HEK293 (cell line): ENCODE measurements around the gene CD40.

Experiments
- CTCF ChIA-PET: fragments of 350-600 bp; formaldehyde crosslinking; extraction: SDS; loops from one replicate; lab custom pipeline; 2021; ENCODE audit warnings: antibody characterized with exemption; lab: Yijun Ruan, JAX
- POLR2A ChIA-PET: fragments of 300-600 bp; formaldehyde crosslinking; extraction: SDS; loops from one replicate; lab custom pipeline; 2020; ENCODE audit warnings: antibody characterized with exemption, inconsistent platforms; lab: Yijun Ruan, JAX
- H3K27ac ChIP-seq: fragments of 200-500 bp; sonication (Bioruptor generic); 2 replicates; pipeline ENCODE4 v1.5.1; 2014; ENCODE audit warnings: low read depth, low read length, control low read depth, inconsistent platforms; ENCODE audit errors: extremely low read depth
- H3K36me3 ChIP-seq, 2 experiments: fragments of 200-500 bp in 1 of 2; sonication (Bioruptor generic) in 1 of 2; 1 replicate in 1 of 2; 2 replicates in 1 of 2; pipeline ENCODE4 v1.5.1; 2014 to 2017; ENCODE audit warnings: inconsistent platforms in 2 of 2, low read length in 2 of 2; ENCODE audit not compliant: control insufficient read depth in 2 of 2, insufficient read depth in 1 of 2
- H3K4me1 ChIP-seq: fragments of 200-500 bp; sonication (Bioruptor generic); 2 replicates; pipeline ENCODE4 v1.5.1; 2014; ENCODE audit warnings: mild to moderate bottlenecking, low read length, inconsistent platforms; ENCODE audit not compliant: control insufficient read depth, insufficient read depth
- H3K4me3 ChIP-seq: 2 replicates; pipeline ENCODE4 v1.5.1; 2011; ENCODE audit warnings: low read depth, mild to moderate bottlenecking, control low read depth, low read length, moderate library complexity
- H3K9me3 ChIP-seq: fragments of 200-500 bp; sonication (Bioruptor generic); 2 replicates; pipeline ENCODE4 v1.5.1; 2014; ENCODE audit warnings: low read depth, low read length, inconsistent platforms; ENCODE audit not compliant: control insufficient read depth, insufficient read depth
- BCL11A ChIP-seq: fragments of 450-650 bp; formaldehyde crosslinking; IDR thresholded peaks from 2 replicates; pipeline ENCODE4 v1.5.1; 2016; ENCODE audit warnings: low read depth, missing biosample characterization, missing genetic modification characterization
- GLIS1 ChIP-seq: fragments of 450-650 bp; formaldehyde crosslinking; IDR thresholded peaks from 2 replicates; pipeline ENCODE4 v1.5.1; 2016; ENCODE audit warnings: missing biosample characterization, missing genetic modification characterization
- HOXA7 ChIP-seq: sonication (generic); formaldehyde crosslinking; IDR thresholded peaks from 2 replicates; pipeline ENCODE4 v1.8.1; 2022; ENCODE audit warnings: missing genetic modification reagents, borderline replicate concordance
- KLF7 ChIP-seq: fragments of 450-650 bp; formaldehyde crosslinking; IDR thresholded peaks from 2 replicates; pipeline ENCODE4 v1.5.1; 2016; ENCODE audit warnings: missing biosample characterization, missing genetic modification characterization, borderline replicate concordance
- ZBTB17 ChIP-seq: fragments of 450-650 bp; formaldehyde crosslinking; IDR thresholded peaks from 2 replicates; pipeline ENCODE4 v1.5.1; 2016; ENCODE audit warnings: missing biosample characterization, missing genetic modification characterization
- ZFP69B ChIP-seq: fragments of 450-650 bp; formaldehyde crosslinking; IDR thresholded peaks from 2 replicates; pipeline ENCODE4 v1.5.1; 2016; ENCODE audit warnings: missing biosample characterization, missing genetic modification characterization
- ZIC2 ChIP-seq: fragments of 450-650 bp; formaldehyde crosslinking; IDR thresholded peaks from 2 replicates; pipeline ENCODE4 v1.5.1; 2016; ENCODE audit warnings: missing biosample characterization, missing genetic modification characterization
- ZNF18 ChIP-seq: fragments of 450-650 bp; formaldehyde crosslinking; IDR thresholded peaks from 2 replicates; pipeline ENCODE4 v1.5.1; 2016; ENCODE audit warnings: missing biosample characterization, missing genetic modification characterization
- ZNF19 ChIP-seq: fragments of 450-650 bp; formaldehyde crosslinking; IDR thresholded peaks from 2 replicates; pipeline ENCODE4; 2016; ENCODE audit warnings: missing biosample characterization, missing genetic modification characterization, low read depth
- ZNF211 ChIP-seq: fragments of 450-650 bp; formaldehyde crosslinking; IDR thresholded peaks from 2 replicates; pipeline ENCODE4 v1.5.1; 2016; ENCODE audit warnings: low read depth, missing biosample characterization, missing genetic modification characterization
- ZNF223 ChIP-seq: fragments of 450-650 bp; formaldehyde crosslinking; IDR thresholded peaks from 2 replicates; pipeline ENCODE4 v1.5.1; 2016; ENCODE audit warnings: missing biosample characterization, missing genetic modification characterization
- ZNF26 ChIP-seq: fragments of 450-650 bp; formaldehyde crosslinking; IDR thresholded peaks from 2 replicates; pipeline ENCODE4 v1.5.1; 2016; ENCODE audit warnings: missing biosample characterization, missing genetic modification characterization
- ZNF302 ChIP-seq: fragments of 450-650 bp; formaldehyde crosslinking; IDR thresholded peaks from 2 replicates; pipeline ENCODE4 v1.5.1; 2016; ENCODE audit warnings: missing biosample characterization, missing genetic modification characterization, low read depth
- ZNF391 ChIP-seq: fragments of 450-650 bp; formaldehyde crosslinking; IDR thresholded peaks from 2 replicates; pipeline ENCODE4 v1.5.1; 2016; ENCODE audit warnings: low read depth, missing biosample characterization, missing genetic modification characterization, borderline replicate concordance
- ZNF660 ChIP-seq: fragments of 450-650 bp; IDR thresholded peaks from 2 replicates; pipeline ENCODE4 v1.5.1; 2018; ENCODE audit warnings: missing biosample characterization, mild to moderate bottlenecking, missing genetic modification characterization
- ZNF747 ChIP-seq: fragments of 450-650 bp; formaldehyde crosslinking; IDR thresholded peaks from 2 replicates; pipeline ENCODE4 v1.5.1; 2016; ENCODE audit warnings: missing biosample characterization, missing genetic modification characterization
- ZSCAN23 ChIP-seq: fragments of 450-650 bp; formaldehyde crosslinking; IDR thresholded peaks from 2 replicates; pipeline ENCODE4 v1.5.1; 2016; ENCODE audit warnings: missing biosample characterization, missing genetic modification characterization
- TF ChIP-seq, protein P1 (sequence below): fragments of 450-650 bp; formaldehyde crosslinking; IDR thresholded peaks from 2 replicates; pipeline ENCODE4 v1.5.1; 2016; ENCODE audit warnings: missing biosample characterization, missing genetic modification characterization
- TF ChIP-seq, protein P2 (sequence below): fragments of 450-650 bp; formaldehyde crosslinking; IDR thresholded peaks from 2 replicates; pipeline ENCODE4 v1.5.1; 2016; ENCODE audit warnings: missing biosample characterization, missing genetic modification characterization
- TF ChIP-seq, protein P3 (sequence below): fragments of 450-650 bp; IDR thresholded peaks from 2 replicates; pipeline ENCODE4 v1.5.1; 2018; ENCODE audit warnings: missing biosample characterization, missing genetic modification characterization
- TF ChIP-seq, protein P4 (sequence below): fragments of 450-650 bp; formaldehyde crosslinking; IDR thresholded peaks from 2 replicates; pipeline ENCODE4 v1.5.1; 2017; ENCODE audit warnings: missing biosample characterization, missing genetic modification characterization

The CD40 gene

GRCh38 chr20:46156065-46156464, 38.0 kb downstream of the CD40 start:
- ChIA-PET POLR2A (no interaction called here), CTCF (interaction anchor here (0.8 kb wide), 1 partner anchor 15 kb away, joined by 5 read pairs; no protein-coding TSS in a partner anchor)
- H3K36me3 ChIP-seq = no peaks in the 10 kb centered on the region
- H3K4me3 ChIP-seq = no peak overlapping the region
- H3K4me1 ChIP-seq = no peaks in the 10 kb centered on the region
- TF ChIP-seq ZFP69B (no peak), ZIC2 (peak; percentile 98), BCL11A (tag by site-specific recombination) (no peak), GLIS1 (peak; percentile 91), ZNF18 (peak; percentile 70)
- H3K27ac ChIP-seq = no peak overlapping the region
- H3K9me3 ChIP-seq = no peaks in the 10 kb centered on the region

- Histone ChIP-seq H3K36me3 (no peaks in the 10 kb centered on the region), H3K27ac (no peak overlapping the region), H3K4me1 (no peaks in the 10 kb centered on the region), H3K9me3 (no peaks in the 10 kb centered on the region), H3K4me3 (no peak overlapping the region)
- ChIA-PET CTCF (interaction anchor here (0.5 to 2.1 kb wide), 4 partner anchors 13 to 18 kb away, joined by 3 to 6 read pairs (median 4); no protein-coding TSS in a partner anchor), POLR2A (no interaction called here)
- TF ChIP-seq ZNF26 (tag by site-specific recombination) = no peak
- TF ChIP-seq KLF7 (tag by site-specific recombination) = no peak
Observed at GRCh38 chr20:46157076-46157592, 39.0 kb downstream of the CD40 start.

DNA sequence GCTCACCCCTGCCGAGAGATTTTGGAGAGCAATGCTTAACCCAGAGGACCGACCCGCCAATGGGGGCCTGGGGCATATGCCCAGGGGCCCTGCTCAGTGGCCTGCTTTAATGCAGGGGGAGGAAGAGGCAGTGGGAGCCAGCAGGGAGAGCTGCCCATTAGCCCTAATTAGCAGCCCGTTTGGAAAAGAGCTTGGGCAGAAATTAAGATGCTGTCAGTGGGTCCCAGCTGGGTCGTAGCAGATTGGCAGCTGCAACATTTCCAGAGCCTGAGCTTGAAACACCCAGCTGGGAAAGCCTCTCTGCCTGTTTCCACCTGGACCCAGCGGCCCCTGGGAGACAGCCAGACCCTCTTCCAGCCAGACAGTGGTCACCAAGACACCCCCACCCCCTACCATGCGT, 39.5 kb downstream of the CD40 start:
- Histone ChIP-seq H3K4me1 (no peaks in the 10 kb centered on the region), H3K27ac (no peak overlapping the region), H3K4me3 (no peak overlapping the region), H3K36me3 (no peaks in the 10 kb centered on the region), H3K9me3 (no peaks in the 10 kb centered on the region)
- POLR2A ChIA-PET = no interaction called here
- TF ChIP-seq ZSCAN23 (tag by site-specific recombination) = no peak
- TF ChIP-seq ZNF660 (tag by site-specific recombination) = no peak
- no peak for TF ChIP-seq ZNF391
- TF ChIP-seq ZNF223 (tag by site-specific recombination) = no peak
- TF ChIP-seq, protein P1, sequence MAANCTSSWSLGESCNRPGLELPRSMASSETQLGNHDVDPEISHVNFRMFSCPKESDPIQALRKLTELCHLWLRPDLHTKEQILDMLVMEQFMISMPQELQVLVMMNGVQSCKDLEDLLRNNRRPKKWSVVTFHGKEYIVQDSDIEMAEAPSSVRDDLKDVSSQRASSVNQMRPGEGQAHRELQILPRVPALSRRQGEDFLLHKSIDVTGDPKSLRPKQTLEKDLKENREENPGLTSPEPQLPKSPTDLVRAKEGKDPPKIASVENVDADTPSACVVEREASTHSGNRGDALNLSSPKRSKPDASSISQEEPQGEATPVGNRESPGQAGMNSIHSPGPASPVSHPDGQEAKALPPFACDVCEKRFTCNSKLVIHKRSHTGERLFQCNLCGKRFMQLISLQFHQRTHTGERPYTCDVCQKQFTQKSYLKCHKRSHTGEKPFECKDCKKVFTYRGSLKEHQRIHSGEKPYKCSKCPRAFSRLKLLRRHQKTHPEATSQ (tag by site-specific recombination) = no peak
- TF ChIP-seq, protein P2, sequence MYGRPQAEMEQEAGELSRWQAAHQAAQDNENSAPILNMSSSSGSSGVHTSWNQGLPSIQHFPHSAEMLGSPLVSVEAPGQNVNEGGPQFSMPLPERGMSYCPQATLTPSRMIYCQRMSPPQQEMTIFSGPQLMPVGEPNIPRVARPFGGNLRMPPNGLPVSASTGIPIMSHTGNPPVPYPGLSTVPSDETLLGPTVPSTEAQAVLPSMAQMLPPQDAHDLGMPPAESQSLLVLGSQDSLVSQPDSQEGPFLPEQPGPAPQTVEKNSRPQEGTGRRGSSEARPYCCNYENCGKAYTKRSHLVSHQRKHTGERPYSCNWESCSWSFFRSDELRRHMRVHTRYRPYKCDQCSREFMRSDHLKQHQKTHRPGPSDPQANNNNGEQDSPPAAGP = no peak
- TF ChIP-seq ZNF747 (tag by site-specific recombination) = no peak
- TF ChIP-seq, protein P3, sequence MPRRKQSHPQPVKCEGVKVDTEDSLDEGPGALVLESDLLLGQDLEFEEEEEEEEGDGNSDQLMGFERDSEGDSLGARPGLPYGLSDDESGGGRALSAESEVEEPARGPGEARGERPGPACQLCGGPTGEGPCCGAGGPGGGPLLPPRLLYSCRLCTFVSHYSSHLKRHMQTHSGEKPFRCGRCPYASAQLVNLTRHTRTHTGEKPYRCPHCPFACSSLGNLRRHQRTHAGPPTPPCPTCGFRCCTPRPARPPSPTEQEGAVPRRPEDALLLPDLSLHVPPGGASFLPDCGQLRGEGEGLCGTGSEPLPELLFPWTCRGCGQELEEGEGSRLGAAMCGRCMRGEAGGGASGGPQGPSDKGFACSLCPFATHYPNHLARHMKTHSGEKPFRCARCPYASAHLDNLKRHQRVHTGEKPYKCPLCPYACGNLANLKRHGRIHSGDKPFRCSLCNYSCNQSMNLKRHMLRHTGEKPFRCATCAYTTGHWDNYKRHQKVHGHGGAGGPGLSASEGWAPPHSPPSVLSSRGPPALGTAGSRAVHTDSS = no peak
- TF ChIP-seq ZBTB17 = no peak
- TF ChIP-seq ZNF302 (tag by site-specific recombination) = no peak
- no peak for TF ChIP-seq ZNF19 (tag by site-specific recombination)
- TF ChIP-seq ZNF211 (tag by site-specific recombination) = no peak
- TF ChIP-seq HOXA7 (CRISPR knock-in tag) = no peak
- TF ChIP-seq, protein P4, sequence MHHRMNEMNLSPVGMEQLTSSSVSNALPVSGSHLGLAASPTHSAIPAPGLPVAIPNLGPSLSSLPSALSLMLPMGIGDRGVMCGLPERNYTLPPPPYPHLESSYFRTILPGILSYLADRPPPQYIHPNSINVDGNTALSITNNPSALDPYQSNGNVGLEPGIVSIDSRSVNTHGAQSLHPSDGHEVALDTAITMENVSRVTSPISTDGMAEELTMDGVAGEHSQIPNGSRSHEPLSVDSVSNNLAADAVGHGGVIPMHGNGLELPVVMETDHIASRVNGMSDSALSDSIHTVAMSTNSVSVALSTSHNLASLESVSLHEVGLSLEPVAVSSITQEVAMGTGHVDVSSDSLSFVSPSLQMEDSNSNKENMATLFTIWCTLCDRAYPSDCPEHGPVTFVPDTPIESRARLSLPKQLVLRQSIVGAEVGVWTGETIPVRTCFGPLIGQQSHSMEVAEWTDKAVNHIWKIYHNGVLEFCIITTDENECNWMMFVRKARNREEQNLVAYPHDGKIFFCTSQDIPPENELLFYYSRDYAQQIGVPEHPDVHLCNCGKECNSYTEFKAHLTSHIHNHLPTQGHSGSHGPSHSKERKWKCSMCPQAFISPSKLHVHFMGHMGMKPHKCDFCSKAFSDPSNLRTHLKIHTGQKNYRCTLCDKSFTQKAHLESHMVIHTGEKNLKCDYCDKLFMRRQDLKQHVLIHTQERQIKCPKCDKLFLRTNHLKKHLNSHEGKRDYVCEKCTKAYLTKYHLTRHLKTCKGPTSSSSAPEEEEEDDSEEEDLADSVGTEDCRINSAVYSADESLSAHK = no peak
- CTCF ChIA-PET = interaction anchor here (0.9 to 2.1 kb wide), 3 partner anchors 13 to 25 kb away, joined by 4 to 6 read pairs (median 4); no protein-coding TSS in a partner anchor
